ENCODE results near the gene VANGL2.

- TF ChIP-seq ZNF8 (CRISPR knock-in tag; IDR thresholded peaks at IDR 0.05) (no peak), ARNTL (CRISPR knock-in tag; IDR thresholded peaks at IDR 0.05; ENCODE audit: borderline replicate concordance, low read depth) (no peak)
Observed at GRCh38 chr1:160439718-160440117, 39.4 kb downstream of the VANGL2 start.

Measured in SK-N-SH treated with all-trans-retinoic acid at 6 μM for 48 hours (cell line).